GM21367 (cell line): ENCODE data around the gene ZDBF2.
"Not testable (repeated sequence)": the region's sequence is repeated elsewhere in the genome, so short reads cannot be mapped to it uniquely, and the experiment has no call there.

Experiments
- ATAC-seq: cut with Tn5 transposase; IDR thresholded peaks from one replicate; pipeline ENCODE4 v1.9.1; 2021; ENCODE audit not compliant: unreplicated experiment

ZDBF2 gene

DNA sequence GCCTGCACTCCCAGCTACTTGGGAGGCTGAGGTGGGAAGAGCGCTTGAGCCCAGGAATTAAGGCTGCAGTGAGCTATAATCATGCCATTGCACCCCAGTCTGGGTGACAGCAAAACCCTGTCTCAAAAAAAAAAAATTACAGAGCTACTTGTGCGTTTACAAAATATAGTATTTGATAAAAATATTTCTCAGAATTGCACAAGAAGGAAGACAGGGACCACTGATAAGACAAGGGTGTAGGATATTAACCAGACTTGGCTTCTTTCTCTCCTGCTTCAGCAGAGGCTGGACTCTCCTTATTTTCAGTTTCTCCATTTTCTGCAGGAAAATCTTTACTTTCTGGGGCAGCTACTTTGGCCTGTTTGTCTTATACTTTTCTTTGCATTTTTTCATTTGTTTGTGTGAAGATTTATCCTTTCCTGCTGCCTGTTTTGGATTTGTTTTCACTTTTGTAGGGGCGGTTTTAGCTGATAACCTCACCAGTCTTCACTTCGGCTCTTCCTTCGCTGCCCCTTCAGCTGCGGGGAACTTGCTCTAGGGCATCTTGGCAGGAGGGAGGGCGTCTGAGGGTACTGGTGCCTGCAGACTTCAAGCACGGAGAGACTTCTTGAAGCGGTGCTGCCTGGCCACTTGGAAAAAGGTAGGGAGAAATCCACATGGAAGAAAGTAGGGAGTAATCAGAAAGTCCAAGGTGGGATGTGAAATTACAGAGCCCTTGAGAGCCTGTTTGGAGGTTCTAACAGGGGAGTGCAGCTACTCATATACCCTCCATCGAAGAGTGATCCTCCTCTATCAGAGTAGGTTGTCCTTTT lies 14.9 kb upstream of the ZDBF2 start:
- ATAC-seq = no peak

DNA sequence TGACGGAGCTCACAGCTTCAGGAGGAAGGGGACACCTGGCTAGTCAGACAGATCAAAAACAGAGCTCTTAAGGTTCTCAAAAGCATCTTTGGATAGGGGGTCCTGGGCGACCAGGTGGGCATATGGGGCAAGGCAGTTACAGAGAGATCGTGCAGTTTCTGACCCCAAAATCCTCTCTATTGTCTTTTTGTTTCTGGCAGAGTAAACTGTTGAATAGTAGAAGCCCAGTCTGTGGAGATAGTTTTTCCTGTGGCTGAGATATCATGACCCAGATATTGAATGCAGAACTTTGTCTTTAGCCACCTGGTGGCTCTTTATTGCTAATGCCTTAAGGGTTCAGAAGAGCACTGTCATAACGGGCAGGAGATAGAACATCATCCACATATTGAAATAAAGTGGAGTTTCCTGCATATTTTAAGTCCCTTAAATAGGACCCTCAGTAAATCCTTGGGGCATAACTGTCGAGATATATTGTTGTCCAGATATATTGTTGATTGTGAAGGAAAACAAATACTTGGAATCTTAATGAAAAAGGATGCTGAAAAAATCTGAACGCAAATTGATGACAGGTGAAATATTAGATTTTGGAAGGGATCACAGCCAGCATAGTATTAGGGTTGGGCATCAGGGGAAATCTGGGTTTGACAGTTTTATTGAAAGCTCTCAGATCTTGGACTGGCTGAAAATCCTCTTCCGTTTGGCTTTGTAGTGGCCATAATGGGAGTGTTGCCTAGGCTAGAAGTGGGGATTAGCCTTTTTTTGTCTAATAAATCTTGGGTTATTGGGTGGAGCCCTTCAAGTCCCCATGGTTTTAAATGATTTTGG lies 14.1 kb upstream of the ZDBF2 start:
- peak; percentile 89 for ATAC-seq

- no peak for ATAC-seq
Observed at GRCh38 chr2:206263959-206264603, 10.4 kb upstream of the ZDBF2 start.

- ATAC-seq = no peak
Observed at GRCh38 chr2:206266130-206267125, 8.0 kb upstream of the ZDBF2 start.

- no peak for ATAC-seq
Observed at GRCh38 chr2:206267567-206267966, 6.9 kb upstream of the ZDBF2 start.

GRCh38 chr2:206271065-206271464 lies 3.4 kb upstream of the ZDBF2 start:
- no peak for ATAC-seq

GRCh38 chr2:206273905-206274304 lies 558 bp upstream of the ZDBF2 start:
- ATAC-seq = no peak

DNA sequence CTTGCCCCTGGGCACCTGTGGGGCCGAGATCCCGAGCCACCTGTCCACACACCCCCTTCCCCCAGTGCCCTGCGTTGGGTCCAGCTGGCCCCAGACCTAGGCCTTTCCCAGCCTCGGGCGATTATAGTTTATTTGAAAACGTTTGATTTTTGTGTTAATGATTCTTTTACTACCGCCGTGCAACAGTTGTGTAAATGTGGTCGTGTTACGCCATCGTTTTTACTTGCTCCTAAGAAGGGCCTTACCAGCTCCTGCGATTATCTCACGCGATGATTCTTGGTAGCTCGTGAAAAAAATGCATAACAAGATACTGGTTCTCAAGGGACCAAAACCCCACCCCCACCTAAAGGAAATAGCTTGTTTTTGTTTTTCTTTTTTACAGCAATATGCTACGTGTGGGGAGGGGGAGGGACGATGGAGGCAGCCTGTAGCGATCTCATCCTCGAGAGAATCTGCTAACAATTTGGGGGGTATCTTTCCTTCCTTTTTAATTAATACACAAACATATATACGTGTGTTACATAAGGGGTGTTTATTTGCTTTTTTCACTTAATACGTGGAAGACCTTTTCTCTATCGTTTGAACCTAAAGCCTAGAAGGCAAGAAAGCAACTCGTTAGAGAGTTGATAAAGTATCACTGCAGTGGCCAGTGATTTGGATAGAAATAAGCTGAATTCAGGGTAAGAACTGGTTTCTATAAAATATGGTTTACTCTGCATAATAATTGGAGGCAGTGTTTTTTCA lies 1.0 kb downstream of the ZDBF2 start:
- ATAC-seq = peak; percentile 23

DNA sequence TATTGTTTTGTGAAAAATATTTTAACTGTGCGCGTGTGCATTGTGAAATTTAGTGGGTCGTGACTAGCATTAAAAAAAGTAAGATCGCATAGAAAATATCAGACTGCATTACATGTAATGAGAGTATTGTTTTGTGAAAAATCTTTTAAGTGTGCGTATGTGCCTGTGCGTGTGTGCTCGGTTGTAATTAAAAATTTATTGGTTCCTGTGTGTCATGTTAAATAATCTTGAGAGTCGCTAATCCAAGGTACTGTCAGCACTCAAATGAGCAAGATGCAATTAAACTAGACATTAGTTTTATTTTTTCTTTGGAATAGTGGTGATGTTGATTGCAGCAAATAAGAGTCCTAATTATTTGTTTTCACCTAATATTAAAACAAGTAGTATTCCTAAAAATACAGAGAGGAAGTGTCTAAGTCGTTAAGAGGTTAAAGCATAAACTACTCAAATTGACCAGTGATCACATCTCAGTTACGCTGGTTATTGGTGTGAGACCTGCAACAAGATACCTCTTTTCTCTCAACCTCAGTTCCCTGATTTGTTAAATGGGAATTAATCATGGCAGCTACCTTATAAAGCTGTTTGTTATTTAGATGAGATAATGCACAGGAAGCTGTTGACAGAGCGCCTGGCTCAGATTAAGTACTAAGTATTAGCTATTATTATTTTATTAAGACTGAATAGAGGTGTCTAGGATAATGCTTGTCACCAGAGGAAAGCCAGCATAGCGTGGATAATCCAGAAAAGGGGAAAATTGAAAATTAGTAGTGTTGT lies 1.9 kb downstream of the ZDBF2 start:
- ATAC-seq = no peak

GRCh38 chr2:206277503-206277902 lies 3.0 kb downstream of the ZDBF2 start:
- ATAC-seq = no peak

DNA sequence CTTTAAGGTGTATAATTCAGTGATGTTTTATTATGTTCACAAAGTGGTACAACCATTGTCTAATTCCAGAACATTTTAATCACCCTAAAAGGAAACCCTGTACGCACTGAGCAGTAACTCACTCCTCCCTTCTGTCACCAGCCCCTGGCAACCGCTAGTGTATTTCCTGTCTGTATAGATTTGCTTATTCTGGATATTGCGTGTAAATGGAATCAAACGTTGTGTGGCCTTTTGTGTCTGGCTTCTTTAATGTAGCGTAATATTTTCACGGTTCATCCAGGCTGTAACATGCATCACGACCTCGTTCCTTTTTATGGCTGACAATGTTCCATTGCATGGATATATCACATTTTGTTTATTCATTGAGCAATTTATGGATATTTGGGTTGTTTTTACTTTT lies 8.3 kb downstream of the ZDBF2 start:
- no peak for ATAC-seq

- no peak for ATAC-seq
Observed at GRCh38 chr2:206287197-206287596, 12.7 kb downstream of the ZDBF2 start.

DNA sequence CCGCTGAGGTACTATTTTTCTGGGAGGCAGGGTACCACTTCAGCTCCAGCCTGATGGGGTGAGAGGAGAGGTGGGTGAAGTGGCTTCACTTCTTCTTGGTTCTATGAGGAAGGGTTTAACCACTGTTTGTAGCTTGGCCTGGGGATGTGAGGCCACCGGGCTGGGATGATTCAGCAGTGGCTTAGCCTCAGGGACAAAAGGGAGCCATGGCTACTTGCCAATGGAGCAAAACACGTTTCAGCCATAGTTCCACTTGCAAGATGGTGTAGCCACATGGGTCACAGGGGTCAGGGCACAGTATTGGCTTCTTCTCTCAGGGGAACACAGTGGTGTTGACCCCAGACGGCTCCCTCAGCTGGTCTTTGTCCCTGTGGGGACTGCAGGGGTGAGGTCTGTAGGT lies 14.9 kb downstream of the ZDBF2 start:
- ATAC-seq = no peak

DNA sequence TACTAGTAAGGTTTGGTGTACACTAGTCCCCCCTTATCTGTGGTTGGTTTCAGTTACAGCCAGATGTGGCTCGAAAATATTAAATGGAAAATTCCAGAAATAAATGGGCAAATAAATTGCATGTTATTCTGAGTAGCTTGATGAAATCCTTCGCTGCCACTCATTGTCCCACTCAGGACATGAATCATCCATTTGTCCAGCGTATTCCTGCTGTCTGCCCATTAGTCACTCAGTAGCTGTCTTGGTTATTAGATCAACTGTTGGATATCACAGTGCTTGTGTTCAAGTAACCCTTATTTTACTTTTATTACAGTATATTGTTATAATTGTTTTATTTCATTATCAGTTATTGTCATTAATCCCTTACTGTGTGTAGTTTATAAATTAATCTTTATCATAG lies 21.7 kb downstream of the ZDBF2 start:
- no peak for ATAC-seq

DNA sequence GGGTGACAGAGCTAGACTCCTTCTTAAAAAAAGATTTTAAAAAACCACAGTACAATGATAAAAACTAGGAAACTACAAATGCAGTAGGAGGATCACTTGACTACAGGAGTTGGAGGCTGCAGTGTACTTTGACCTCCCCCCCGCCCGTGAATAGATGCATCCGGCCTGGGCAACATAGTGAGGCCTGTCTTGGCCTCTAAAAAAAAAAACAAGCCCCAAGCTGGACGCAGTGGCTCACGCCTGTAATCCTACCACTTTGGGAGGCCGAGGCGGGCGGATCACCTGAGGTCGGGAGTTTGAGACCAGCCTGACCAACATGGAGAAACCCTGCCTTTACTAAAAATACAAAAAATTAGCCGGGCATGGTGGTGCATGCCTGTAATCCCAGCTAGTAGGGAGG lies 25.1 kb downstream of the ZDBF2 start:
- not testable (repeated sequence) for ATAC-seq

GRCh38 chr2:206305523-206306245 lies 31.2 kb downstream of the ZDBF2 start:
- peak; percentile 60 for ATAC-seq

DNA sequence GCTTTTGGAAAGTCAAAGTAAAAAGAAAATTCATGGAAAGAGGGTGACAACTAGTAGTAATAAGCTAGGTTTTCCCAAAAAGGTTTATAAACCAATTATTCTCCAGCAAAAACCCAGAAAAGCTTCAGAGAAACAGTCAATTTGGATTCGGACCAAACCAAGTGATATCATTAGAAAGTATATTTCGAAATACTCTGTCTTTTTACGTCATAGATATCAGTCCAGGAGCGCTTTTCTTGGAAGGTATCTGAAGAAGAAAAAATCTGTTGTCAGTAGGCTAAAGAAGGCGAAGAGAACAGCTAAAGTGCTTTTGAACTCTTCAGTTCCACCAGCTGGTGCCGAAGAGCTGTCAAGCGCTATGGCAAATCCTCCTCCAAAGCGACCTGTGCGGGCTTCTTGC lies 36.6 kb downstream of the ZDBF2 start:
- ATAC-seq = no peak

DNA sequence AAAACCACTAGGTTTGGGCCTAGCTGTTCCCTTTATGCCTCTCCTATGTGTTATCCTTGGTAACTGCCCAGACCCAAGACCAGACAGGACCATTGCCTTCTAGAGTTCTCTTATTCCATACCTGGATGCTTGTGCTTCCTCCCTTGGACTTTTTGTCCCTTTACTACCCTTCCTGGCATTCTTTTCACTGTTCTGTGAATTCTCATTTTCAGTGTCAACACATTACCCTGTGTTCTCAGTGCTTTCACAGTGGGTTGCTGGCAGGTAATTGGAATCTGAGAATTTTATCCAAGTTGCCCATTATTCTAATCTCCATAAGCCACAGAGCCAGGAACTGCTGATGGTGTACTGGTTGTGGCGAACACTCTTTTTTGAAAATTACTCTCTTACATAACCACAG lies 41.7 kb downstream of the ZDBF2 start:
- ATAC-seq = no peak
